Dermis blood vessel endothelial cell (primary cell): ENCODE measurements around the gene CDK7. TPM values are rescaled to one million over a fixed set of nuclear protein-coding genes. Genes with fewer than 3 reads are reported as not detected.
"Not testable (repeated sequence)": the region's sequence is repeated elsewhere in the genome, so short reads cannot be mapped to it uniquely, and the experiment has no call there.

Experiments
- DNase-seq: peaks from one replicate; pipeline ENCODE4 v3.0.0; 2010
- total RNA-seq: library from RNA; depleted of rRNA; stranded (reverse); fragments of >200 nt; gene quantifications from 2 replicates; pipeline ENCODE4 v1.2.3, GENCODE V29; 2014

Gene CDK7
- 35.9 and 62.5 TPM in 2 replicates for total RNA-seq

DNA sequence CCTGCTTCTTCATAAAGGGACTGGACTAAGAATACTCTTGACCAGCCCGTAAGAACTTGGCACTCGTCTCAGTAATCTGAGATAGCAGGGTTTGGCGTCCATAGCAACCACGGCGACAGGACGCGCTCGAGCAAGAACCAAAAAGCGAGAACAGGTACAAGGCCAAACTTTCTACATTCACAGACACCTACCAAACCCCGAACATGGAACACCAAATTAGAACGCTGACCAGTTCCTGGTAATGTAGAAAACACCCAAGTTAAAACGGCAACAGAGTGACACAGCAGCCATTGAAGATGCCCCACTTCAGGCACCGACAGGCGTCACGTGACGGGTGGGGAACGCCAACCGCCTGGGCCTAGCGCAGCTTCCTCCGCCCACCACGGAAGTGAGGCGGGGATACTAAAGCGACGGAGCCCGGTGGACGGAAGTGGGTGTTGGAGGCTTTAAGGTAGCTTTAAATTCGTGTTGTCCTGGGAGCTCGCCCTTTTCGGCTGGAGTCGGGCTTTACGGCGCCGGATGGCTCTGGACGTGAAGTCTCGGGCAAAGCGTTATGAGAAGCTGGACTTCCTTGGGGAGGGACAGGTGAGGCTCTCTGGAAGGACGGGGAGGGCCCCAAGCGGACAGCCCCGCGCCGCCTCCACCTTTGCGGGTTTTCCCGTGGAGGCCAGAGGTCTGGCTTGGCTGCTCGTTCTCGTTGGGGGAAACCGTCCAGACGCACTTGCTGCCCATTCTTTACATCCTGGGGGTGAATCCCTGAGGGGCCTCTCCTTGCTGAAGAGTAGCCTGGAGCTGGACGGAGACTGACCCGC, at the start of gene CDK7:
Gene CDK7 (plus strand): TSS at position 430 of the 812 bp plus-strand sequence. CDS start 90 bp downstream, at position 520.
- peak; percentile 93 for DNase-seq

DNA sequence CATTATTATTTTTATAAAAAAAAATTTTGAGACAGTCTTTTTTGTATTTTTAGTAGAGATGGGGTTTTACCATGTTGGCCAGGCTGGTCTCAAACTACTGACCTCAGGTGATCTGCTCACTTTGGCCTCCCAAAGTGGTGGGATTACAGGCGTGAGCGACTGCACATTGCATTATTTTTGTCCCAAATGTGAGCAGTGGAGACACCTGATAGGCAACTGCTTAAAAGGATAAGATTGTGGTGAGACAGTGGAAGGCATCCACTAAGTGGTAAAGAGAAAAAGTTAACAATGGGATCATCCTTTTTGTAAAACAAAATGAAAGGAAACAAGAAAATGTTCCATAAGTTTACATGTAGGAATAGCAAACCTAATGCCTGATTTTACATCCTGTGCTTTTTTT, 47.3 kb upstream of the CDK7 start:
- no peak for DNase-seq

DNA sequence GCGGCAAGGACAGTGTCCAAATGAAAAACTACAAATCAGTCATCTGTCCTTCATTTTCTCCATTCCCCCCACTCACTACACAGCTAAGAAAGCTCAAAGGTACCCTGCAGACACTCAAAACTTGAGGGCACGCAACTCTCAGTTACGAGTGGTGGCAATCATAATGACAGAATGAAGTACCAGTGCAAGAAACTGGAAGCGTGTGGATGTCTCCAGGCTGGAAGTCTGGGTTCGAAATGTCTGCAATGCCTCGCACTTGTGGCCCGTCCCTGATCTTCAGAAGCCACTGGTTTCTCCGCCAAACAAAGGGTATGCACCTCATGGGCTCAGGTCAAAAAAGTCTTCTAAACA, 45.9 kb upstream of the CDK7 start:
- DNase-seq = no peak

DNA sequence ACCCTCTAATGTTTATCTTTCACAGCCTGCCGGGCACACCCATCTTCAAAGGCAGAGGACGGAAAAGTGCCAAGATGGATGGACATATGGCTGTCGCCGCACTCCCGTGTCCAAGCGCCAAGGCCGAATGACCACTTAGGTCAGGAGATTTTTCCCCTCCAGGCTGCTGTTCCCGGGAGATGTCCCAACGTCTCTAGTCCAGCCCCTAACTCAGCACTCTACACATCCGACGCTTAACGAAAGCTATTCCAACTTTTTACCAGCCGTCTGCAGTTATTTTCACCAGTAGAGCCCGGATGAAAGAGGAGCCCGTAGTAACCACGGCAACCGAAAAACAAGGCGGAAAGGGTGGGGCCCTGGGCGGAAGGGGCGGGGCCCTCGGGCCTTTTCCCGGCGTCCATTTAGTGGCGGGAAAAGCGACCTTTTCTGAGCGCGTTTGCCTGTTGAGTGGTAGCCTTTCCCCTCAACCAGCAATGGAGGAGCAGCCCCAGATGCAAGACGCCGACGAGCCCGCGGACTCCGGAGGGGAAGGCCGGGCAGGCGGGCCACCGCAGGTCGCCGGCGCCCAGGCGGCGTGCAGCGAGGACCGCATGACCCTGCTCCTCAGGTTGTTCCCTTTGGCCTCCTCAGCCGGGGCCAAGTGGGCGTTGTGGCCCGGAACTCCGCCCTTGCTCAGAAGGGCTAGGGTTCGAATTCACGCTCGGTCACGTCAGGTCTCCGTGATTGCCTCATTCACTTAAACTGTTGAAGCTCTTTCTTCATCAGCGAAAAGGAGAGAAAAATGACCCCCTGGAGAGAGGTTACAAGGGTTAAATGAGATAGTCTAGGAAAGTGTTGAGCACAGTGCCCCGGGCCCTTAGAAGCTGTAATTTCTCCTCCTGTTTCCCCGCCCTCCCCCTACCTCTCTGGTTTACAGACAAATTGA, 45.3 kb upstream of the CDK7 start, which contains the start of gene CENPH:
Gene CENPH (plus strand): TSS at position 422 of the 925 bp plus-strand sequence. CDS start 52 bp downstream, at position 474.
- DNase-seq = peak; percentile 89

DNA sequence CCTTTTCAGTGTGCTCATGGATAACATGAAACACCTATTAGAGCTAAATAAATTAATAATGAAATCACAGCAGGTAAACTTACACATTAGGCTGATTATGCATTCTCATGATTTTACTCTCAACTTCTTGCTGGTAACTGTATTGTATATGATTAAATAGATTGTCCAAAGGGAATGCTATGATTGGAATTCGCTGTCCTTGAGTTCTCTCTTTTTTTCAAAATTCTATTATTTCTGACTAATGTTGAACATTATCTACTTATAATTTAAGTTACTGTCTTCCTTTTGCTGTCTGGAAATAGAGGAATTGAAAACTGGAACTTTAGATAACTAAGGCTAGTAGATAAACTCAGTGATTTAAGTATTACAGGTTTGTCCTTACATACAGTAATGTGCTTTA, 32.2 kb upstream of the CDK7 start:
- no peak for DNase-seq

DNA sequence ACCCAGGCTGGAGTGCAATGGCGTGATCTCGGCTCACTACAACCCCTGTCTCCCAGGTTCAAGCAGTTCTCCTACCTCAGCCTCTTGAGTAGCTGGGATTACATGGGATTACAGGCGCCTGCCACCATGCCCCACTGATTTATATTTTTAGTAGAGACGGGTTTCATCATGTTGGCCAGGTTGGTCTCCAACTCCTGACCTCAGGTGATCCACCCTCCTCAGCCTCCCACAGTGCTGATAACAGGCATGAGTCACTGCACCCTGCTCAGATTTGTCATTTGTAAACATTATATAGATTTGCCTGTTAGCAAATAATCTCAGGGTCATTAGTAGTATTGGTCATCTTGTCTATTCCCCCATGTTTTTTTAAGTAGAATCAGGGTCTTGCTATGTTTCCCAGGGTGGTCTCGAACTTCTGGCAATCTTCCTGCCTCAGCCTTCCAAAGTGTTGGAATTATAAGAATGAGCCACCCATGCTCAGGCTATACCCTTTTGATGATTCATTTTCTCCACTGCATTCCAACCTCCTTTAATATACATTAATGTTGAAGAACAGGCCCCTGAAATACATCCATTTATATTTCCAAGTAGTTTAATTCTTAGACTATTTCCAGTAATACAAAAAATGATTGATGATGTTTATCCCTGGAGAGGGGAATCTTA, 28.0 kb upstream of the CDK7 start:
- DNase-seq = no peak

DNA sequence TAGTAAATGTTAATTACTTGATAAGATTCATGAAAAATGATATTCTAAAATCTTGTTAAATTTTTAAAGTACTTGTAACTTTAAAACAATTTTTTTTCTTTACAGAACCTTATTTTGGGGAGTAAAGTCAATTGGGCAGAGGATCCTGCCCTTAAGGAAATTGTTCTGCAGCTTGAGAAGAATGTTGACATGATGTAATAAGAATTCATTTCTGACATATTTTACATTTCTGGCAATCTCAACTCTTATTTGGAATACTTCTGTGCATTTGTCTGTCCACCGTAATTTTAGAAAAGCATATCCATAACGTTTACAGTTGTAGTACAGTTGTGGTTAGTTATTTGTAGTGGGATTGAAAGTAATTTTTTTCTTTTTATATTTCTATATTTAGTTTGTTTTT, 25.1 kb upstream of the CDK7 start:
- DNase-seq = no peak

DNA sequence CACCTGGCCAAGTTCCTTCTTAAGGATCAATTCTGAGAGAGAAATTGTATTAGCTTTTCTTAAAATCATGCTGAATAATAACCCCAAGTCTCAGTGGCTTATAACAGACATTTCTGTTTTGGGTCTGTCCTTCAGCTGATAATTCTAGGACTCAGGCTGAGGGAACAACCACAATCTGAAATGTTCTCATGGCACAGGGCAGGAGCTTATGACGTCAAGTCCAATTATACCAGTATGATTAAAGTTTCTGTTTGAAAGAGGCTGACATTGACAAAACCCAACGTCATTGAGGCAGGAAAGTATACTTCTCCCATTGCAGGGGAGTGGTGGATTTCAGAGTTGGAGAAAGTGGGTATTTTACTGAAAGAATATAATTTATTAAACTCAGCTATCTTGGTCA, 23.5 kb upstream of the CDK7 start:
- DNase-seq = no peak

DNA sequence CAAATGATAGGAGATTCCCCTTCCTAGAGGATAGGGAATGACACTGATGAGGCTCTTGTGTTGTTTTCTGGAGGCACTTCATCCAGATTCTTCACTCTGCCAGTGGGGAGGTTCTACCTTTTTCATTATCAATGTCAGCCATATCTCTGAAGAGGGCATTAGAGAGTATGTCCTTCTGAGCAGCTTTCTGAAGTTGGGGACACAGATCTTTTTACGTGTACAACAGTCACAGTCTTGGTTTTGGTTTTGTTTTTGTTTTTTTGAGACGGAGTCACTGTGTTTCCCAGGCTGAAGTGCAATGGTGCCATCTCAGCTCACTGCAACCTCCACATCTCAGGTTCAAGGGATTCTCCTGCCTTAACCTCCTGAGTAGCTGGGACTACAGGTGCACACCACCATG, 22.7 kb upstream of the CDK7 start:
- DNase-seq = no peak

DNA sequence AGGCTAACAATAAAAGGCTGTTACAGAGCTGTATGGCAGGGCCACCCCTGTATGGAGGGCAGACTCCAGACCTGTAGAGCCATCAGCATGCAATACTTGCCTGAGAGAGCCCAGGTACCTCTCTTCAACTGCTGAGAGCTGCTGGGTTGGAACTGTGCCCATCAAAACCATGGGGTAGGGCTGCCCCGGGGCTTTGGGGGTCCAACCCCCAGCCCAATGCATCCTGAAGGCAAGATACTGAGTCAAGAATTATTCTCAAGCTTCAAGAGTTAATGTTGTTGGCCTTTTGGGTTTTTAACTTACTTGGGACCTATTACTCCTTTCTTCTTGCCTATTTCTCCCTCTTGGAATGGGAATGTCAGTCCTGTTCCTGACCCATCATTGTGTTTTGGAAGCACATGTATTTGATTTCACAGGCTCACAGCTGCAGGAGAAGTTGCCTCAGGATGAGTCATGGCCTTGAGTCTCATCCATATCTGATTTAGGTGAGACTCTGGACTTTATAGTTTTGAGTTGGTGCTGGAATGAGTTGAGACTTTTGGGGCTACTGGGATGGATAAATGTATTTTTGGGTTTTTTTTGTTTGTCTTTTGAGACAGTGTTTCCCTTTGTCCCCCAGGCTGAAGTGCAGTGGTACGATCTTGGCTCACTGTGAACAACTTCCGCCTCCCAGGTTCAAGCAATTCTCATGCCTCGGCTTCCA, 21.0 kb upstream of the CDK7 start:
- DNase-seq = peak; percentile 28

DNA sequence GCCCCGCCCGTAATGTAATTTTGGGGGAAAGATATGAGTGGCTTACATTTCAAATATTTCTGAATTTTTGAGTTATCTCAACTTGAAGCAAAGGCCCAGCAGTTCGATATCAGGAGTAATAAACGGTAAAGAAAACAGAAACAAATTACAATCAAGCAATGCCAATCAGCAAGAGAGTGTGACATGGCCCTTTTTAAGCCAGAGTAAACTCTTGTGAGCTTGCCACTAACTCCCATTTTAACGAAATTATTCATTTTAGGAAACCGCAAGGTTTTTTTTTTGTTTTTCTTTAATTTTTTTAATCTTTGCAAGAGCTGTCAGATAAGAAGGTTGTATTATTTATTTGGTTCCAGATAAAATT, 17.6 kb upstream of the CDK7 start:
- DNase-seq = no peak

DNA sequence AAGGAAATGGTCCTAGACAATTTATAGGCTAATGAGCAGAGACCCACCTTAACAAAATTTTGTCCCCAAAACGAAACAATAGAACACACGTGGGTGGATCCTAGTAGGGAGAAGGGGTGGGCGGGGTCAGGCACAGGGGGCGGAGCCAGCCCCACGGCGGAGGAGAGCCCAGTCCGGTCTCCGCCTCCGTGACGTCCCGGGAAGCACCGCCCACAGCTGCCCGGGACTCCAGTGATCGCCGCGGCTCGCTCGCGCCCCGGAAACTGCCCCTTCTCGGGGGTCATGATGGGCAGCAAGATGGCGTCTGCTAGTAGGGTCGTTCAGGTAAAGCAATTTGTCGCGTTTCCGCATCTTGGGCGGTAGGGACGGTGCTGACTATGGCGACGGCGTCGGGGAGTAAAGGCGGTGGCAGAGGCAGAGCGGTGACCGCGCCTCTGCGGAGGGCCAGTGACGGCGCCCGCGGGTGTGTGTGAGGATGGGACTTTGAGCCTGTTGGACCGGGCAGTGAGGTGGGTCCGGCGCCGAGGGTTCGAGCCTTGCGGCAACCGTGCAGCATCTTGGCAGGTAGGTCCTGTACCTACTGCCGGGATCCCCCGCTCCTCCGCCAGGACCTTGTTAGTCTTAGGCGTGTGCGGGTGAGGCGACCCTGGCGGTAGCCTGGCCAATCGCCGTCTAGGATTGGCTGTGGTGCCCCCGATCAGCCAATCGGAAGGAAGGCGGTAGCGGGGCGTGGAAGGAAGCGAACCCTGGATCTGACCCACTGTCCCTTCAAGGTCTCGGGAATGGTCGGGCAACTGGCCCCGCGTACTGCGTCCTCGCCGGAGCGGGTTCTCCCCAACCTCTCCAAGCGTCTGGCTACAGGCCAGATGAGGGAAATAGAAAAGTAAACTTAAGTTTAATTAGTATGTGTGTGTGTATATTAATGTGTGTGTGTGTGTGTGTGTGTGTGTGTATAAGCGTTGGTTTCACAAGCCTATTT, 16.8 kb upstream of the CDK7 start:
- peak; percentile 93 for DNase-seq

DNA sequence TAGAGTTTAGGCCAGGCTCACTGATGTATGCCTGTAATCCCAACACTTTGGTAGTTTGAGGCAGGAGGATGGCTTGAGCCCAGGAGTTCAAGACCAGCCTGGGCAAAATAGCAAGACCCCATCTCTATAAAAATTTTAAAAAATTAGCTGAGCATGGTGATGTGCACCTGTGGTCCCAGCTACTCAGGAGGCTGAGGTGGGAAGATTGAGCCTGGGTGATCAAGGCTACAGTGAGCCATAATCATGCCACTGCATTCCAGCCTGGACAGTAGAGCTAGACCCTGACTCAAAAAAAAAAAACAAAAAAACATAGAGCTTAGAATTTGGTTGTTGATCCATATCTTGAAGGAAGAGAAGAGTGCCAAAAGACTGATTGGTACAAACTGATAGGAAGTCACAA, 14.7 kb upstream of the CDK7 start:
- DNase-seq = no peak

DNA sequence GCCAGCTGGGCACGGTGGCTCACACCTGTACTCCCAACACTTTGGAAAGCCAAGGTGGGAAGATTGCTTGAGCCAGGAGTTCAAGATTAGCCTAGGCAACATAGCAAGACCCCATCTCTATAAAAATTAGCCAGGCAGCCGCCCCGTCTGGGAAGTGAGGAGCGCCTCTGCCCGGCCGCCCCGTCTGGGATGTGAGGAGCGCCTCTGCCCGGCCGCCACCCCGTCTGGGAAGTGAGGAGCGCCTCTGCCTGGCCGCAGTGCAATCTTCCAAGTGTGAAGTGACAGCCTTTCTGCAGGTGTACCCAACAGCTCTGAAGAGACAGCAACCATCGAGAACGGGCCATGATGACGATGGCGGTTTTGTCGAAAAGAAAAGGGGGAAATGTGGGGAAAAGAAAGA, 14.3 kb upstream of the CDK7 start:
- DNase-seq = not testable (repeated sequence)

DNA sequence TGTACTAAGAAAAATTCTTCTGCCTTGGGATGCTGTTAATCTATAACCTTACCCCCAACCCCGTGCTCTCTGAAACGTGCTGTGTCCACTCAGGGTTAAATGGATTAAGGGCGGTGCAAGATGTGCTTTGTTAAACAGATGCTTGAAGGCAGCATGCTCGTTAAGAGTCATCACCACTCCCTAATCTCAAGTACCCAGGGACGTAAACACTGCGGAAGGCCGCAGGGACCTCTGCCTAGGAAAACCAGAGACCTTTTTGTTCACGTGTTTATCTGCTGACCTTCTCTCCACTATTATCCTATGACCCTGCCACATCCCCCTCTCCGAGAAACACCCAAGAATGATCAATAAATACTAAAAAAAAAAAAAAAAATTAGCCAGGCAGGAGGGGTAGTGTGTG, 13.9 kb upstream of the CDK7 start:
- not testable (repeated sequence) for DNase-seq

DNA sequence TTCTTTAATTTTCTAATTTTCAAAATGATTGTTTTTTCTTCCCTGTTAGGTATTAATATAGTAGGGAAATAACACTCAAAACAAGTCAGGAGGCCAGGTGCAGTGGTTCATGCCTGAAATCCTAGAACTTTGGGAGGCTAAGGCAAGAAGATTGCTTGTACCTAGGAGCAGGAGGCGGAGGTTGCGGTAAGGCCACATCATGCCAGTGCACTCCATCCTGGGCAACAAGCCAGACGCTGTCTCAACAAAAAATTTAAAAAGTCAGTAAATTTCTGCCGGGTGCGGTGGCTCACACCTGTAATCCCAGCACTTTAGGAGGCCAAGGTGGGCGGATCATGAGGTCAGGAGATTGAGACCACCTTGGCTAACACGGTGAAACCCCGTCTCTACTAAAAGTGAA, 10.2 kb upstream of the CDK7 start:
- no peak for DNase-seq

DNA sequence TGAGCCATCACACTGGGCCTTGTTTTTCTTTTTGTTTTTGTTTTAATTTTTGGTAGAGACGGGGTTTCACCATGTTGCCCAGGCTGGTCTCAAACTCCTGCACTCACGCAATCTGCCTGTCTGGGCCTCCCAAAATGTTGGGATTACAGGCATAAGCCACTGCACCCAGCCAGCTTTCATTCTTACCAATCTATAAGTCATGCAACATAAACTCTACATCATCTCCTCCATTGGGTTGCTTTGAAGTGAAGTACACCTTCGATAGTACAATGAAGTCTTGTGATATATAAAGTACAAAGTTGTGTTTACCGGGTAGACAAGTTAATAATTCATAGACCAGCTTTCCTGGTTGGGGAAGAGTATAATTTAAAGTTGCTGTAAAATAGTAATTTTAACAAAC, 8.8 kb upstream of the CDK7 start:
- no peak for DNase-seq

DNA sequence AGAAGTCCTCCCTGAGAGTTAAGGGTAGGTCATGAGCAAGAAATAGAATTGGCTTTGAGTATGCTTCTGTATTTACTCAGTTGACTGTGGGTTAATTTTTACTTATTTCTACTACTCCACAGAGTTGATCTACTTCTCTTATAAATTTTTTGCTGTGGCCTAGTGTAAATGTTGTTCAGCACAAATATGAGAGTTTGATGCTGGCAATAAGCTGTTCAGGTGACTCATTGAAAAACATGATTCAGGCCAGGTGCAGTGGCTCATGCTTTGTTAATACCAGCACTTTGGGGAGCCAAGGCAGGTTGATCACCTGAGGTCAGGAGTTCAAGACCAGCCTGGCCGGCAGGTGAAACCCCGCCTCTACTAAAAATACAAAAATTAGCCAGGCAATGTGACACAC, 4.5 kb upstream of the CDK7 start:
- no peak for DNase-seq

DNA sequence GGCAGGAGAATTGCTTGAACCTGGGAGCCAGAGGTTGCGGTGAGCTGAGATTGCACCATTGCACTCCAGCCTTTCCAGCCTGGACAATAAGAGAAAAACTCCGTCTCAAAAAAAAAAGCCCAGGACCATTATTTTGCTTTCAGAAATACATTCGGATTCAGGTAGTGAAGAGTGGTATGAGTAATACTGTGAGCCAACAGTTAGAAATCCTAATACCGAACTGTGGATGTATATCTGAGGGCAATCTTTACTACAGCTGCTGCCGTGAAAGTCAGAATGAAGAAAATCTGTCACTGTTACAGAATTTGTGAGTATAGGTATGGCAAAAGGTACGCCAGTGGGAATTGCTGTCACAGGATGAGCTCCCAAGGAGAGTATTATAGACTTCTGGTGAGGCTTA, 3.4 kb upstream of the CDK7 start:
- DNase-seq = no peak

DNA sequence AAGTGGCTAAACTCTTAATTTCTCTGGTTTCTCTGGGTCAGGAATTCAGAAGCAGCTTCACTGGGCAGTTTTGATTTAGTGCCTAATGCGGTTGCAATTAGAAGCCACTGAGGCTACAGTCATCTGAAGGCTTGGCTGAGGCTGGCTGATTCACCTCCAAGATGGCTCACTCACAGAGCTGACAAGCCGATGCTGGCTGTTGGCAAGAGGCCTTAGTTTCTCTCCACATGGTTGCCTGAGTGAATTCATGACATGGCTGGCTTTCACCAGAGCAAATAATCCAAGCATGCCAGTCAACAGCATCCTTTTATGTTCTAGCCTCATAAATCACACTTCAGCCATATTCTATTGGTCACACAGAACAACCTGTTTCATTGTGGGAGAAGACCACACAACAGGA, 2.8 kb upstream of the CDK7 start:
- DNase-seq = no peak

DNA sequence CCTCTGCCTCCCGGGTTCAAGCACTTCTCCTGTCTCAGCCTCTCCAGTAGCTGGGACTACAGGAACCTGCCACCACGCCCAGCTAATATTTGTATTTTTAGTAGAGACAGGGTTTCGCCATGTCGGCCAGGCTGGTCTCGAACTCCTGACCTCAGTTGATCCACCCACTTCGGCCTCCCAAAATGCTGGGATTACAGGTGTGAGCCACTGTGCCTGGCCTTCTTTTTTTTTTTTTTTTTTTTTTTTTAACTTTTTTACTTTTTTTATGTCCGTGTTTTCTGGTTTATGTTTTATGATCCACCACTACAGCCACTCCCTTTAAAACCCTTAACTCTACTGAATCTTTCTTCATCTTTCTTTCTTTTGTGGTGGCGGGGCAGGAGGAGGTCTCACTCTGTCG, 2.0 kb downstream of the CDK7 start:
- not testable (repeated sequence) for DNase-seq
